ENCODE measurements around the gene CCDC43.

DNA sequence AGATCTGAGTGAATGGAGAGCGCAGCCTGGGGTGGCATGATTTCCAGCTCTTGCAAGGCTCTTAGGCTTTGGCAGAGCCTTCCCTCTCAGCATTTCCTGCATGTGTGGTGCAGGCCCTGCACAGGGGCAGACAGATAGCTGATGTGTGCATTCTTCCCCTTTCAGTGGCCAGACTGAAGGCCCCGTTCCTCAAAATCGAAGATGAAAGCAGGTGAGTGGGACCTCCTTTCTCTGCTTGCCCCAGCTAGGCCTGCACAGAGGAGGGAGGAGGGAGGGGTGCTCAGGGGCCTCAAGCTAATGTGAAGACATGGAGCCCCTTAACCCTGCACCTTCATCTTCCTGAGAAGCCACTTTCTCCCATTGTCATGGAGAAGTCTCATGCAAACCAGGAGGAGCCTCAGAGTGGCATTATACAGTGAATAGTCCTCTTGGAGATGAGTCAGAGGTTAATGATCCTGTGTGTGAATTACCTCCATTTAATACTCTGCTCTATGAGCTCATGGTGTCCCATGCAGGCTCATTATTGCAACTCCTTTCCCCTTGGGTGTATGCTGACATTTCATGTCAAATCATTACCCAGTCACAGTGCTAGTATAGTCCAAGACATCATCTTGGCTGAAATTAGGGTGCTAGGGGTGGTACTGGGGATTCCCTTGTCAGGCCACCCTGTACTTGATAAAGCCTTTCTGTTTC lies 48.8 kb upstream of the CCDC43 start:
- no peak for TF ChIP-seq POLR2A (IDR thresholded peaks at IDR 0.05)
- TF ChIP-seq, protein P1, sequence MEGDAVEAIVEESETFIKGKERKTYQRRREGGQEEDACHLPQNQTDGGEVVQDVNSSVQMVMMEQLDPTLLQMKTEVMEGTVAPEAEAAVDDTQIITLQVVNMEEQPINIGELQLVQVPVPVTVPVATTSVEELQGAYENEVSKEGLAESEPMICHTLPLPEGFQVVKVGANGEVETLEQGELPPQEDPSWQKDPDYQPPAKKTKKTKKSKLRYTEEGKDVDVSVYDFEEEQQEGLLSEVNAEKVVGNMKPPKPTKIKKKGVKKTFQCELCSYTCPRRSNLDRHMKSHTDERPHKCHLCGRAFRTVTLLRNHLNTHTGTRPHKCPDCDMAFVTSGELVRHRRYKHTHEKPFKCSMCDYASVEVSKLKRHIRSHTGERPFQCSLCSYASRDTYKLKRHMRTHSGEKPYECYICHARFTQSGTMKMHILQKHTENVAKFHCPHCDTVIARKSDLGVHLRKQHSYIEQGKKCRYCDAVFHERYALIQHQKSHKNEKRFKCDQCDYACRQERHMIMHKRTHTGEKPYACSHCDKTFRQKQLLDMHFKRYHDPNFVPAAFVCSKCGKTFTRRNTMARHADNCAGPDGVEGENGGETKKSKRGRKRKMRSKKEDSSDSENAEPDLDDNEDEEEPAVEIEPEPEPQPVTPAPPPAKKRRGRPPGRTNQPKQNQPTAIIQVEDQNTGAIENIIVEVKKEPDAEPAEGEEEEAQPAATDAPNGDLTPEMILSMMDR (IDR thresholded peaks at IDR 0.05) = no peak
